Suppressor macrophage treated with lipopolysaccharide for 4 hours (primary cell): ENCODE data around the gene SIGLEC1.
A peak's percentile ranks its signal among the peaks of the same experiment; 100 is the strongest.

Source experiments
- DNase-seq: peaks from one replicate; pipeline ENCODE4 v3.0.0-alpha.2; 2020

SIGLEC1 gene

DNA sequence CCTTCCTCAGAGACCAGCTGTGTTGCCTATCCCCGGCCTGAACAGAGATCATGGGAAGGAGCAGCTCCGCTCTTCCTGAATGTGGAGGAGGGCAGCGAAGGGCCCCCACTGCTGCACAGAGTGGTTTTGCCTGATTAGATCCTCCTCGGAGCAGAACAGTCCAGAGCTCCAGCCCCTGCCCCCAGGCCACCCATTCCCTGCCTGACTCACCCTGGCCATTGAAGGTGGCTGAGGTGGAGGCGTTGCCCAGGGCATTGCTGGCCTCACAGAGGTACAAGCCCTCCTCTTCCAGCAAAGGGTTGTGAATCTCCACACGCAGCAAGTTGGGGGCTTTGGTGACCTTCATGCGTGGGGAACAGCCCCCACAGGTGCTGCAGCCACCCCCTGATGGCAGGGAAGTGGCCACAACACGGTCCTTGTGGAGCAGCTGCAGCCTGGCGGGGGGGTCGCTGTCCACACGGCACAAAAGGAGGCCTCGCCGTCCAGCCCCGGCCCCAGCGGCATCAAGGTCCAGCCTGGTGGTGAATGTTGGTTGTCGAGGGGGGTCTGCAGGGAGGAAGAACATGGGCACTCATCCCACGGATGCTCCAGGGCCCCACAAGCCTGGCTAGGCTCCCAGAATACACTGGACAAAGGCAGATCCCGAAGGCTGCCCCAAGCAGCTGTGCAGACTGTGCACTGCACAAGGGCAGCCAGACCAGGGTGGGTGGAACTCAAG lies 14.7 kb downstream of the SIGLEC1 start:
- DNase-seq, result no peak

DNA sequence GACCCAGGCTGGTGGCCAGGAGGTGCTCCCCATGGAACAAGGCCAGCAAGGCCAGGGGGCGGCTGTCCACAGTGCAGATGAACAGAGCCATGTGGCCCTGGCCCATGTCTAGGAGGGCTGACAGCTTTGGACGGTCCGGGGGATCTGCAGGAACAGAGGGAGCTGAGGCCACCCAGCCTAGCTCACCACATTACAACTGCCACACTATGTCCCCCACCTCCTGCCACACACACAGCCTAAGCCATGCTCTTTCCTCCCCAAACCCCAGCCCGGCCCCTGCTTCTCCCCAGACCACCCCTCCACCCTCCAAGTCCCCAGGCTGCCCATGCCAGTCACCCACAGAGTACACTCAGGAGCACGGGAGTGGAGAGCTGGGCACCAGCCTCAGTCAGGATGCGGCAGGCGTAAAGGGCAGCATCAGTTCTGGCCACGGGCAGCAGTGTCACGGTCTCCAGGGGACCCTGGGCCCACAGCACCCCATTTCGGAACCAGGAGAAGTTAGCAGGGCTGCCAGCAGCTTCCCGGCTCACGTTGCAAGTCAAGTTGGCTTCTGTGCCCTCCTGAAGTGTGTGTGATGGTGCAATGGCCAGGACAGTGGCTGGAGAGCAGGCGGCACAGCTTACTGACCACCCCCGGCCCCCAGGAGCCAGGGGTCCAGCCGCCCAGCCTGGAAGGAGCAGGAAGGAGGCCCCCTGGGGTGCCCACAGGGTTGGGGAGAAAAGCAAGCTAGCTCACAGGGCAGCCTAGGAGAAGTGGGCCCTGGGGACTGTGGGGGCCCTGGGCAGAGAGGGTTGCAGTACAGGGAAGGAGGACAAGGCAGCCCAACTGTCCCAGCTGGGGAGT lies 15.4 kb downstream of the SIGLEC1 start:
- DNase-seq, result no peak

- DNase-seq, result peak; percentile 54
These were observed 16.2 kb downstream of the SIGLEC1 start for GRCh38 chr20:3696200-3696599.

DNA sequence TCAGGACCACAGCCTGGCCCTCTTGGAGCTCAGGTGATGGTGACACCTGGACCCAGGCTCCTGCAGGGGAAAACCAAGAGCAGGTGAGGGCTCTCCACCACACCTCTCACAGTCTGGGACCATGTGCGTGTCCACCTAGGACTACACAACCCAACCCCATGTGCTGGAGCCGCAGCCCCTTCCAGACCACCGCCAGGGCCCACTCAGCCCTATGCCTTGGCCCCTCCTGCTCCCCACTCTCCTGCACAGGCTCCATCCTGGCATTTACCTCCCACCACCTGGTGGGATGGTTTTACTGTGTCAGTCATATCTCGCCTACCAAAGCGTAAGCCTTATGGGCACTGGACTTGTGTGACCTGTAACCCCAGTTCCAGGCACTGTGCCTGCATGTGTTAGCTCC lies 17.5 kb downstream of the SIGLEC1 start:
- DNase-seq, result no peak

GRCh38 chr20:3693376-3693775 lies 19.0 kb downstream of the SIGLEC1 start:
- DNase-seq, result no peak

- DNase-seq, result no peak
These were observed 19.6 kb downstream of the SIGLEC1 start for GRCh38 chr20:3692706-3693294.

DNA sequence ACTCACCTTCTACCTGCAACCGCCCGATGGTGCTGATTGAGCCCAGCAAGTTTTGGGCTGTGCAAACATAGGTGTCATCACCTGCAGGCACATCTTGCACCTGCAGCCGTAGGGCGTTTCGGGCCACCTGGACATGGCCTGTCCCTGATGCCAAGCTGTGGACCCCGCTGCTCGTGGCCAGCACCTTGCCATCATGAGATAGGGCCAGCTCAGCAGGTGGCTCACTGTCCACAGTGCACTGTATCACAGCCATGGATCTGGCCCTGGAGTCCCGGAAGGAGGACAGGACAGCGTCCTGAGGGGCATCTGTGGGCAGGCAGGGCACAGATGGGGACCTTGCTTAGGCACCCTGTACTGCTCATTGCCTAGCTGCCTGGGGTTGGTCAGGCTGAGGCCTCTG lies 20.5 kb downstream of the SIGLEC1 start:
- no peak for DNase-seq

- no peak for DNase-seq
These were observed 21.1 kb downstream of the SIGLEC1 start for GRCh38 chr20:3691306-3691705.

GRCh38 chr20:3690413-3690812 lies 22.0 kb downstream of the SIGLEC1 start:
- DNase-seq, result no peak

- DNase-seq, result no peak
These were observed 22.4 kb downstream of the SIGLEC1 start for GRCh38 chr20:3689978-3690377.

DNA sequence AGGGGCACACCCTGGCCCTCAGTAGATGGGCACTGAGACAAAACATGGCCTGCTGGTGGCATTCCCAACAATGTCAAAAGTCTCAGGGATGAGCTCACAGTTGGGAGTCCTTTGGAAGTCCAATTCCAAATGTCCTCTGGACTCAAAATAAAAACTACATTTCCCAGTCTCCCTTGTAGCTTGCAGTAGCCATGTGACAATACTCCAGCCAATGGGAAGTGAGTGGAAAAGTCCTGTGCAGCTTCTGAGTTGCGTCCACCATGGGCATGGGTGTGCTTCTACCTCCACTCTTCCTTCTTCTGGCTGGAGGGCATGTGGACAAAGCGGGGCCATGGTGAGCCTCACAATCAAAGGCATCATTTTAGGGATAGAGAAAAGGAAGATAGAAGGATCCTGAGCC lies 24.7 kb downstream of the SIGLEC1 start:
- no peak for DNase-seq

DNA sequence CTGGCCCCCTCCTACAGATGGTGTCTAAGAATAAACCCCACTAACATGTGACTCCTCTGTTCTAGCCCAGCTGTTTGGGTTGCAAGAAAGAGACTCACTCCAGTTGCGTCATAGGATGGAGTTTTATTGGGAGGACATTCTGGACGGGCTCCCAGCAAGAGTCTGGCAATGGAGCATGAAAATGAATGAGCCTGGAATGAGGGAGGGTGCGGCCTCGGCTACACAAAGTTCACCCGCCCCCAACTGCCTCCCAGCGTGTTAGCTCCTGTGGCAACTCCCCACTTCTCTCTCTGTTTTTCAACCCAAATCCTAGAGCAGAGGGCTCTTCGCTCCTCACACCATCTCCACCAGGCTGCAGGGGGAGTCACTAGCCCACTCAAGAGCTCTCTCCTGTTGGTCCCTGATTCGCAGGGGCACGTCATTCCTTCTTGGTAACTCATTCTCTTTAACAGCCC lies 25.5 kb downstream of the SIGLEC1 start:
- DNase-seq, result peak; percentile 40

GRCh38 chr20:3686421-3686820 lies 26.0 kb downstream of the SIGLEC1 start:
- no peak for DNase-seq

DNA sequence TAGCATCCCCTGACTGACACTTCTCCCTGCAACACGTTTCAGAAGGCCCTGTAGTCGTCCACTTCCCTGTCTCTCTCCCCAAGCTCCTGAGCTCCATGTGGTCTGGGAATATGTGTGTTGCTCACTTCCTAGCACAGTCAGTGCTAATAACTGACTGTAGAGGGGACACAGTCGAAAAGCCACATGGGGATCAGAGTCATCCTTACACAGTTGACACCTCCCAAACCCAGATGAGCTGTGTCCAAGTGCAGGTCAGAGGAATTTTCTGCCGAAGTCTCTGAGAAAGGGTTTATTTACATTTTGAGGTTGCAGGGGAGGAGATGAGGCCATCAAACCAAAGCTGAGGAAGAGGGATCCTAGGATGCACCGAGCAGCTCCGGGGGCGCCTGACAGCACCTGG lies 27.1 kb downstream of the SIGLEC1 start:
- no peak for DNase-seq

DNA sequence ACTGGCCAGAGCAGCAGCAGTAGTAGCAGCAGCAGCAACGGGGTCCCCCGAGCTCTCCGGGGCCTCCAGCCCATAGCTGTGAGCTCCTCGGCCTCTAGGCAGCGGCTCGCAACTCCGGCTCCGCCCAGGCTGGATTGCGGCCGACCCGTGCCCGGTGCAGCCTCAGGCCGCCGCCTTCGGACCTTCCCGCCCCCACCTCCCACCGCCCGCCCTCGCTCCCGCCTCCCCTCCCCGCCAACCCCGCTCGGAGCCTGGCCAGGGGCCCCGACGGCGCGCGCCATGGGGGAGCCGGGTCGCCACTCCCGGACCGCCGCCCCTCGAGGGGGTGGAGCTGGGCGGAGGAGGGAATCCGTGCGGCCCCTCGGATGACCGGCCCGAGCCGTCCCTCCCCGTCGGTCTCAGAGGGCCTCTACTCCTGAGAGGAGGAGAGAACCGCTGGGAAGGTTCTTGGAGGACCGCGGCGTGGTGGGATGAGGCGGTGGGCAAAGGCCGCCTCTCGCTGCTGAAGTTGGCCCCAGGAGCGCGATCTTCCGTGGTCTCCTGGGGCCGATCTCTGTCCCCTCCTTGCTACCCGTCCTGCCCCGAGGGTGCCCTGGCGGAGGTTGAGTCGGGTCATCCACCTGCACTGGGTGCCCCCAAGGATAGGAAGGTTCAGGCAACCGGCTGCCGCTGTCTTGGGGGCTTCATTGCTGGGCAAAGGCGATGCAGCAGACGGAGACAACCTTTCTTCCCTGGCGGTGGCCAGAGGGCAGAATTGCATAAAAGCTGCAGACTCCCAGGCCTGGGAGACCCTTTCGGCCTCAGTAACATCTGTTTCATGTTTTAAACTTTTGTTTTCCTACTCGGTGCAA lies 30.2 kb downstream of the SIGLEC1 start, which contains the start of gene ADAM33:
TSS of gene ADAM33 (minus strand) at position 80 of the 851 bp plus-strand sequence. CDS start at position 74, 6 bp downstream.
- no peak for DNase-seq

GRCh38 chr20:3681352-3681930 lies 31.0 kb downstream of the SIGLEC1 start:
- no peak for DNase-seq

DNA sequence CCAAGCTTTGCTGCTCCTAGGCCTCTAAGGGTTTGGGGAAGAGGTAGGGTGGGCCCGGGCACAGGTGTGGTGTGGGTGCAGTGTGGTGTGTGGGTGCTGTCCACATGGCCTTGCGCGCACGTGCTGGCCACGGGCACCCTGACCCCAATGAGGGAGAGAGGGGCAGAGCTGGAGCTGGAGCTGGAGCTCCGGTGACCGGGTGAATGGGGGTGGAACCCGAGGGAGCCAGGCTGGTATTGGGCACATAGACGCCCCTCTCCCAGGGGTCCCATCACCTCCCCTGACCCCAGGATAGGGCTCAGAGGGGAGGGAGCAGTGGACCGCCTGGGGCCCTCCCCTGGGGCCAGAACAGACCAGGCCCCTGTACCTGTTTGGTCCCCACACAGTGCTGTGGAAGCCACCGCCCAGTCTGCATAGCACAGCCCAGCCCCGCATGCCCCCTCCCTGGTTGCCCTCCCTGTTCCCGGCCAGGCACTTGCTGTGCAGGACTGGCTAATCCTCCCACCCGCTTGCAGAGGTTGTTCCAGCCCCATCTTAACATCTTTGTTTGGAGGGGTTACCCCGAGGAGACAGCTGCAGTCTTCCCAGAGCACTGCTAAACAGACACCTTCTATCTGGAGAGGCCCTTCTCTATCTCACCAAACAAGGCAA lies 31.6 kb downstream of the SIGLEC1 start:
- no peak for DNase-seq

- no peak for DNase-seq
These were observed 32.4 kb downstream of the SIGLEC1 start for GRCh38 chr20:3679749-3680700.

- DNase-seq, result no peak
These were observed 33.3 kb downstream of the SIGLEC1 start for GRCh38 chr20:3678856-3679720.

DNA sequence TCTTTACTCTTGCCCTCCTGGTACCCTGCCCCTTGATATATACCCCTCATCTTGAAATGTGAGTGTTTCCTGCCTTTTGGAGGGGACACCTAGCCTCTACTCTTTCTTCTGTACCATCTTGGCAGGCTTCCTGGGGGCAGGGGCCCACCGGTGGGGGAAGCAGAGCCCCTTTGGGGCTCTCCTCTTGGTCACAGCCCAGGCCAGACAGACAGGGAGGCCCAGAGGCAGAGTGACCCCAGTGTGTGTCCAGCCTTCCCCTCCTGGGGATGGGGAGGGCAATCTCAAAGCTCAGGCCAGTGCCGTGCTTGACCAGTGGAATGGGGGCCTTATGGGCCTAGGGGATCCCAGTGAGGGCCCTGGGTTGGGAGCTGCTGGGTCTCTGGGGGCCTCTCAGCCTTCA lies 34.2 kb downstream of the SIGLEC1 start:
- DNase-seq, result no peak
